H1 (cell line): Measurements from ENCODE around the gene ENOSF1. TPM values are rescaled to one million over a fixed set of nuclear protein-coding genes. Genes with fewer than 3 reads are reported as not detected.

ENCODE experiments used
- CTCF ChIA-PET: fragments of 300-600 bp; sonication (Branson Sonifier 250); formaldehyde crosslinking; loops from one replicate; lab custom pipeline; 2021; ENCODE audit not compliant: partially characterized antibody; lab: Charles Lee
- POLR2A ChIA-PET: fragments of 300-600 bp; sonication (Branson Sonifier 250); formaldehyde crosslinking; loops from one replicate; lab custom pipeline; 2021; ENCODE audit warnings: inconsistent platforms; ENCODE audit not compliant: partially characterized antibody; lab: Charles Lee
- DNase-seq, 2 experiments: peaks; one replicate each; pipeline versions ENCODE4 v3.0.0 to v3.0.0-alpha.2; 2010 to 2022; ENCODE audit warnings: low spot score in 2 of 2, low read depth in 1 of 2, mixed read lengths in 1 of 2
- FAIRE-seq: peaks from 2 replicates; lab custom pipeline; 2011; peaks lifted over from hg19 to GRCh38; lab: Jason Lieb, UNC
- H2AFZ ChIP-seq: 2 replicates; pipeline ENCODE4 v1.8.1; 2012; ENCODE audit warnings: low read length, inconsistent platforms
- H2AK5ac ChIP-seq: 2 replicates; pipeline ENCODE4 v1.6.1; 2013; ENCODE audit warnings: low read depth, low read length
- H2BK120ac ChIP-seq: replicated peaks from 2 replicates; pipeline ENCODE3; 2013; ENCODE audit warnings: low read depth, low read length, inconsistent platforms
- H2BK12ac ChIP-seq: 2 replicates; pipeline ENCODE4 v1.6.1; 2013; ENCODE audit warnings: low read depth, low read length
- H2BK15ac ChIP-seq: 2 replicates; pipeline ENCODE4 v1.6.1; 2013; ENCODE audit warnings: low read length
- H2BK20ac ChIP-seq: 2 replicates; pipeline ENCODE4 v1.6.1; 2013; ENCODE audit warnings: low read length
- H2BK5ac ChIP-seq: 2 replicates; pipeline ENCODE4 v1.6.1; 2013; ENCODE audit warnings: low read depth, low read length
- H3K14ac ChIP-seq: 2 replicates; pipeline ENCODE4 v1.6.1; 2013; ENCODE audit warnings: inconsistent platforms; ENCODE audit not compliant: insufficient read length
- H3K18ac ChIP-seq: 2 replicates; pipeline ENCODE4 v1.6.1; 2013; ENCODE audit warnings: low read length; ENCODE audit errors: extremely low read depth
- H3K23ac ChIP-seq: 2 replicates; pipeline ENCODE4 v1.6.1; 2013; ENCODE audit warnings: inconsistent platforms; ENCODE audit not compliant: insufficient read length
- H3K23me2 ChIP-seq: 2 replicates; pipeline ENCODE4 v1.6.1; 2013; ENCODE audit warnings: low read depth, low read length
- H3K27ac ChIP-seq: 2 replicates; pipeline ENCODE4 v1.6.1; 2011; ENCODE audit warnings: low read depth, low read length, inconsistent platforms
- H3K27me3 ChIP-seq, 4 experiments: replicated peaks in 1 of 4; 1 replicate in 1 of 4; 2 replicates in 3 of 4; pipeline versions ENCODE4 v1.6.1 to v1.8.1; 2011 to 2013; ENCODE audit warnings: low read length in 3 of 4, mild to moderate bottlenecking in 3 of 4, inconsistent platforms in 2 of 4, mixed read lengths in 2 of 4, moderate library complexity in 1 of 4; ENCODE audit not compliant: control insufficient read depth in 3 of 4, insufficient read depth in 3 of 4; ENCODE audit errors: extremely low read depth in 1 of 4
- H3K36me3 ChIP-seq, 4 experiments: 2 replicates each; pipeline versions ENCODE4 v1.6.1 to v1.8.1; 2011 to 2013; ENCODE audit warnings: mild to moderate bottlenecking in 4 of 4, low read length in 3 of 4, moderate library complexity in 2 of 4, control low read depth in 1 of 4, inconsistent platforms in 1 of 4; ENCODE audit not compliant: insufficient read depth in 4 of 4, control insufficient read depth in 2 of 4
- H3K4ac ChIP-seq: replicated peaks from 2 replicates; pipeline ENCODE3; 2013; ENCODE audit warnings: low read length, low read depth, mixed read lengths, inconsistent platforms; ENCODE audit not compliant: insufficient read length
- H3K4me1 ChIP-seq, 4 experiments: replicated peaks in 1 of 4; 1 replicate in 1 of 4; 2 replicates in 3 of 4; pipeline versions ENCODE4 v1.6.1 to v1.8.1; 2011 to 2013; ENCODE audit warnings: low read length in 3 of 4, inconsistent platforms in 2 of 4, mixed read lengths in 1 of 4; ENCODE audit not compliant: insufficient read depth in 4 of 4, control insufficient read depth in 3 of 4
- H3K4me2 ChIP-seq, 2 experiments: 2 replicates each; pipeline versions ENCODE4 v1.6.1 to v1.8.1; 2011 to 2013; ENCODE audit warnings: low read depth in 2 of 2, low read length in 2 of 2, control low read depth in 1 of 2, inconsistent platforms in 1 of 2, mild to moderate bottlenecking in 1 of 2; ENCODE audit not compliant: insufficient read depth in 1 of 2
- H3K4me3 ChIP-seq, 4 experiments: fragments of 200-600, 300-600 bp in 1 of 4; sonication (generic), shearing (Covaris generic), sonication (Bioruptor Twin) in 1 of 4; 2 replicates each; pipeline versions ENCODE4 v1.5.1 to v1.8.1; 2011 to 2016; ENCODE audit warnings: low read length in 4 of 4, low read depth in 3 of 4, control low read depth in 2 of 4, inconsistent platforms in 2 of 4, mild to moderate bottlenecking in 2 of 4, mixed read lengths in 1 of 4, moderate library complexity in 1 of 4; ENCODE audit not compliant: insufficient read depth in 2 of 4; ENCODE audit errors: extremely low read depth in 1 of 4
- H3K56ac ChIP-seq: replicated peaks from 2 replicates; pipeline ENCODE3; 2013; ENCODE audit warnings: low read depth, mild to moderate bottlenecking, mixed read lengths, low read length, inconsistent platforms; ENCODE audit not compliant: insufficient read length
- H3K79me1 ChIP-seq: 2 replicates; pipeline ENCODE4 v1.6.1; 2013; ENCODE audit warnings: low read depth, low read length, control low read depth
- H3K79me2 ChIP-seq, 2 experiments: 2 replicates each; pipeline versions ENCODE4 v1.6.1 to v1.8.1; 2012 to 2013; ENCODE audit warnings: low read length in 2 of 2, mild to moderate bottlenecking in 2 of 2, inconsistent platforms in 1 of 2; ENCODE audit not compliant: insufficient read depth in 2 of 2, control insufficient read depth in 1 of 2
- H3K9ac ChIP-seq, 4 experiments: replicated peaks in 1 of 4; 1 replicate in 1 of 4; 2 replicates in 3 of 4; pipeline versions ENCODE4 v1.6.1 to v1.8.1; 2011 to 2013; ENCODE audit warnings: low read depth in 3 of 4, low read length in 3 of 4, control low read depth in 2 of 4, mild to moderate bottlenecking in 2 of 4, moderate library complexity in 2 of 4, inconsistent platforms in 1 of 4; ENCODE audit errors: extremely low read depth in 1 of 4
- H3K9me3 ChIP-seq, 2 experiments: 2 replicates each; pipeline versions ENCODE4 v1.6.1 to v1.8.1; 2012 to 2013; ENCODE audit warnings: mild to moderate bottlenecking in 2 of 2, moderate library complexity in 2 of 2, control low read depth in 1 of 2, inconsistent platforms in 1 of 2, low read depth in 1 of 2, low read length in 1 of 2, mixed read lengths in 1 of 2; ENCODE audit not compliant: insufficient read depth in 2 of 2
- H4K20me1 ChIP-seq, 2 experiments: replicated peaks in 1 of 2; 2 replicates each; pipeline versions ENCODE3 to v1.8.1; 2011 to 2013; ENCODE audit warnings: inconsistent platforms in 2 of 2, low read length in 2 of 2, mild to moderate bottlenecking in 1 of 2; ENCODE audit not compliant: insufficient read depth in 2 of 2, control insufficient read depth in 1 of 2
- H4K5ac ChIP-seq: 2 replicates; pipeline ENCODE4 v1.6.1; 2013; ENCODE audit warnings: low read length, low read depth, mixed read lengths, inconsistent platforms; ENCODE audit not compliant: insufficient read length
- H4K8ac ChIP-seq: 2 replicates; pipeline ENCODE4 v1.8.0; 2013; ENCODE audit warnings: mild to moderate bottlenecking, moderate library complexity, low read length, inconsistent platforms; ENCODE audit not compliant: insufficient read depth; ENCODE audit errors: extremely low read depth
- H4K91ac ChIP-seq: replicated peaks from 2 replicates; pipeline ENCODE3; 2013; ENCODE audit warnings: low read length, mixed read lengths, inconsistent platforms; ENCODE audit not compliant: insufficient read length
- MAFK ChIP-seq: IDR thresholded peaks from 2 replicates; pipeline ENCODE4 v1.6.1; 2012; ENCODE audit warnings: low read depth, mild to moderate bottlenecking, improper control_type of control experiment, low read length
- YY1 ChIP-seq: IDR thresholded peaks from 2 replicates; pipeline ENCODE4 v1.6.1; 2011; ENCODE audit warnings: low read depth, mild to moderate bottlenecking, low read length
- WGBS, 2 experiments: shearing (Covaris generic) in 1 of 2; methylation state at CpG; one replicate each; pipeline versions ENCODE4 v1.1.6 to v1.1.7; 2013 to 2015; ENCODE audit warnings: low lambda C conversion rate in 2 of 2, mixed read lengths in 2 of 2, inconsistent platforms in 1 of 2, low coverage in 1 of 2, missing lambda C conversion rate in 1 of 2; ENCODE audit not compliant: insufficient replicate concordance in 2 of 2, insufficient coverage in 1 of 2, insufficient read length in 1 of 2; ENCODE audit errors: extremely low coverage in 1 of 2, missing lambda C conversion rate in 1 of 2; 5-methylcytosine and 5-hydroxymethylcytosine counted together
- polyA plus RNA-seq, 7 experiments: library from polyadenylated mRNA; depleted of rRNA in 3 of 7; stranded (reverse) in 5 of 7; unstranded in 2 of 7; fragments of >200 nt in 5 of 7; fragments of 200-250 nt in 2 of 7; gene quantifications; 1 replicate in 5 of 7; 2 replicates in 1 of 7; 4 replicates in 1 of 7; pipeline versions ENCODE4 v1.2.1 to v1.2.3, GENCODE V29; 2011 to 2013; ENCODE audit warnings: missing spikeins in 2 of 7, mixed read lengths in 2 of 7
- total RNA-seq: library from RNA; stranded (reverse); fragmentation: NEBNext Ultra II Directional; extraction: Animal tissue kit (Norgen Biotek cat#: 25700); gene quantifications from 2 replicates; pipeline ENCODE4 v1.2.1, GENCODE V29; 2021

The ENOSF1 gene
- total and polyA plus RNA-seq, 2 of the 8 experiments (the other 6 are each of a cell fraction or from before 2014, with no cell fraction given), result 15.4 to 26.4 TPM

- Histone ChIP-seq H3K56ac (no peak overlapping the region), H3K18ac (peak overlapping the region; percentile 20; the same call in 1 of the 2 replicates), H2BK5ac (no peak overlapping the region), H3K27me3 (no peaks in the 10 kb centered on the region), H3K79me1 (peaks cover 11% of the 10 kb centered on the region), H3K4me3 (peak overlapping the region; percentile 78 to 96 (median 90)), H3K36me3 (peaks cover 10 to 34% (median 16%) of the 10 kb centered on the region in 4 experiments; a peak in 7 of 8 replicates), H3K23ac (no peak overlapping the region), H3K79me2 (peaks cover 0 to 45% of the 10 kb centered on the region in 2 experiments; a peak in 3 of 4 replicates), H3K4ac (no peak overlapping the region), H3K23me2 (peaks cover 4% of the 10 kb centered on the region; the same call in 1 of the 2 replicates), H2BK15ac (no peak overlapping the region), H2BK120ac (no peak overlapping the region), H3K14ac (no peak overlapping the region), H4K5ac (no peak overlapping the region), H3K9me3 (peaks cover 5 to 7% of the 10 kb centered on the region in 2 experiments; a peak in 3 of 4 replicates), H2BK12ac (no peak overlapping the region), H4K8ac (no peak overlapping the region), H3K27ac (no peak overlapping the region; the same call in 1 of the 2 replicates), H3K4me1 (peaks cover 0 to 10% (median 5%) of the 10 kb centered on the region in 4 experiments; a peak in 5 of 7 replicates), H4K91ac (peak overlapping the region; percentile 91), H4K20me1 (peaks cover 2 to 8% of the 10 kb centered on the region in 2 experiments), H2AFZ (no peak overlapping the region), H2AK5ac (no peak overlapping the region), H2BK20ac (no peak overlapping the region), H3K9ac (peak overlapping the region; percentile 34 to 89 (median 80); a peak in 5 of 7 replicates), H3K4me2 (peak overlapping the region; percentile 78)
- ChIA-PET CTCF (interaction anchor here (0.6 to 2.1 kb wide), 10 partner anchors 9 to 173 kb away, joined by 3 to 5 read pairs (median 3); no protein-coding TSS in a partner anchor), POLR2A (interaction anchor here (0.8 to 3.1 kb wide), 10 partner anchors 9 to 400 kb away, joined by 3 to 14 read pairs (median 4); partner anchors contain the start of genes ENOSF1 and THOC1)
- DNase-seq, result no peak
- no peak for FAIRE-seq
- TF ChIP-seq MAFK, result peak; percentile 70; the same call in 1 of the 2 replicates
- no peak for TF ChIP-seq YY1
- WGBS, 2 experiments, result 84% methylated on average over 10 of the region's 10 CpGs; no CpG with 5 or more reads in 1 of the 2 experiments
Observed at GRCh38 chr18:658947-659533, 53.4 kb downstream of the ENOSF1 start.
